ENCODE results near the gene DPEP2NB.
"Not testable (repeated sequence)": the region's sequence is repeated elsewhere in the genome, so short reads cannot be mapped to it uniquely, and the experiment has no call there.

Gene DPEP2NB

DNA sequence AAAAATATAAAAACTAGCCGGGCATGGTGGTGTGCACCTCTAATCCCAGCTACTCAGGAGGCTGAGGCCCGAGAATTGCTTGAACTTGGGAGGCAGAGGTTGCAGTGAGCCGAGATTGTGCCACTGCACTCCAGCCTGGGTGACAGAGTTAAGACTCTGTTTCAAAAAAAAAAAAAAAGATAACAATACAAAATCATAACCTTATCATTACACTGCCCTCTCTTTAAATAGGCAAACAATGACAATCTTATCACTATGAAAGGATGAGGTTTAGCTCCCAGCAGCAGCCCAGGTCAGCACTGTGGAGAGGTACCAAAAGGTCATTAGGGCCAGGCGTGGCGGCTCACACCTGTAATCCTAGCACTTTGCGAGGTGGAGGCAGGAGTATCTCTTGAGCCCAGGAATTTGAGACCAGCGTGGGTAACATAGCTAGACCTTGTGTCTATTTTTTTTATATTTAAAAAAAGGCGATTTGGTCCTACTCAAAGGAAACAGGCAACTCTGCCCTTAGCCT is 3.5 kb upstream of the DPEP2NB start:
- DNase-seq (ENCODE audit: low read depth), result no peak
- TF ChIP-seq, protein P1, sequence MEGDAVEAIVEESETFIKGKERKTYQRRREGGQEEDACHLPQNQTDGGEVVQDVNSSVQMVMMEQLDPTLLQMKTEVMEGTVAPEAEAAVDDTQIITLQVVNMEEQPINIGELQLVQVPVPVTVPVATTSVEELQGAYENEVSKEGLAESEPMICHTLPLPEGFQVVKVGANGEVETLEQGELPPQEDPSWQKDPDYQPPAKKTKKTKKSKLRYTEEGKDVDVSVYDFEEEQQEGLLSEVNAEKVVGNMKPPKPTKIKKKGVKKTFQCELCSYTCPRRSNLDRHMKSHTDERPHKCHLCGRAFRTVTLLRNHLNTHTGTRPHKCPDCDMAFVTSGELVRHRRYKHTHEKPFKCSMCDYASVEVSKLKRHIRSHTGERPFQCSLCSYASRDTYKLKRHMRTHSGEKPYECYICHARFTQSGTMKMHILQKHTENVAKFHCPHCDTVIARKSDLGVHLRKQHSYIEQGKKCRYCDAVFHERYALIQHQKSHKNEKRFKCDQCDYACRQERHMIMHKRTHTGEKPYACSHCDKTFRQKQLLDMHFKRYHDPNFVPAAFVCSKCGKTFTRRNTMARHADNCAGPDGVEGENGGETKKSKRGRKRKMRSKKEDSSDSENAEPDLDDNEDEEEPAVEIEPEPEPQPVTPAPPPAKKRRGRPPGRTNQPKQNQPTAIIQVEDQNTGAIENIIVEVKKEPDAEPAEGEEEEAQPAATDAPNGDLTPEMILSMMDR (IDR thresholded peaks at IDR 0.05; ENCODE audit: insufficient read depth, low read depth, low read length, missing control alignments), result no peak
- H3K4me3 ChIP-seq (ENCODE audit: low read depth, low read length), result no peak overlapping the region

DNA sequence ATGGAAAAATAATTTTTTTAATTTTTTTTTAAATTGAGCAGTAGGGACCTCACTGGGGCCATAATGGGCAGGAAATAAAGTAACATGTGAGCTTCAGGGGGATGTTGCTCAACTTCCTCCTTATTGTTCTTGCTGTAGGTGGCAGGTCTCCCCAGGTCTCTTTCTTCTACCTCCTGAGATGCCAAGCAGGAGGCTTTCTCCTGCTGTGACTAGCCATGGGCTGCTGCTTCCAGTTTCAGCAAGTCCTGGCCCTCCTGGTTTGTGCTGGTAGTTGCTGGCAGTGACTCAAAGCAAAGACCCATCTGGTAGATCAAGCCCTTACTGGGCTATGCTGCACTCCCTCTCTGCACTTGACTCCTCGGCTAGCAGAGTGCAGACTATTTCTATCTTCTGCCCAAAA is 2.3 kb downstream of the DPEP2NB start:
- no peak for DNase-seq (ENCODE audit: low read depth)
- TF ChIP-seq, protein P1 (IDR thresholded peaks at IDR 0.05; ENCODE audit: insufficient read depth, low read depth, low read length, missing control alignments), result no peak
- H3K4me3 ChIP-seq (ENCODE audit: low read depth, low read length), result no peak overlapping the region

DNA sequence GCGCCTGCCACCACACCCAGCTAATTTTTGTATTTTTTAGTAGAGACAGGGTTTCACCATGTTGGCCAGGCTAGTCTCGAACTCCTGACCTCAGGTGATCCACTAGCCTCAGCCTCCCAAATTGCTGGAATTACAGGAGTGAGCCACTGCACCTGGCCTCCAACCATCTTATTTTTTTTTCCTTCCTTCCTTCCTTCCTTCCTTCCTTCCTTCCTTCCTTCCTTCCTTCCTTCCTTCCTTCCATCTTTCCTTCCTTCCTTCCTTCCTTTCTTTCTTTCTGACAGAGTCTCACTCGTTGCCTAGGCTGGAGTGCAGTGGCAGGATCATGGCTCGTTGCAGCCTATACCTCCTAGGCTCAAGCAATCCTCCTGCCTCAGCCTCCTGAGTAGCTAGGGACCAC is 5.8 kb downstream of the DPEP2NB start:
- not testable (repeated sequence) for DNase-seq (ENCODE audit: low read depth); H3K4me3 ChIP-seq (ENCODE audit: low read depth, low read length)

DNA sequence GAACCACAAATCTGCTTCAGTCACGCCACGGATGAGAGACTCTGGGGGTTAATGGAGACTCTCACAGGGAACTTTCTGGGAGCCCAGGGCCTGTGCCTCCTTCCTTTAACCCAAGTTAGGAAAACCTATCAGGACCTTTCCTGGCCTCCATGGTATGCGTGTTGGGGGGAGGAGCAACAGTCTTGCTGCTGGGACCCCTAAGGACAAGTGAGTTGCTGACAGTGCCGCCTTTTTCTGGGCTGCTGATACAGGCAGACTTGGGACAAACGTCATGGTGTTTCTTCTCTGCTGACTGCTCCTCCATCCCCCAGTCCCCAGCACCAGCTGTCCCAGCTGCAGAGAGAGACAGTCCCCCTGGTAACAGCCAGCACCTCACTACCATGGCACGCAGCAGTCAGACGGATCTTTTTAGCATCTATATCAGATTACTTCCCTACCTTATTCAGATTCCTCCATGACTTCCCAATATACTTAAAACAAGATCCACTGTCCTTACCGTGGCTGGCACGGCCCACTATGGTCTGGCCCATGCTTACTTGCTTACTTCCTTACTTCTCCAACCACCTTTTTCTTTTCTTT is 6.5 kb downstream of the DPEP2NB start:
- TF ChIP-seq, protein P1 (IDR thresholded peaks at IDR 0.05; ENCODE audit: insufficient read depth, low read depth, low read length, missing control alignments), result no peak
- no peak overlapping the region for H3K4me3 ChIP-seq (ENCODE audit: low read depth, low read length)
- no peak for DNase-seq (ENCODE audit: low read depth)

DNA sequence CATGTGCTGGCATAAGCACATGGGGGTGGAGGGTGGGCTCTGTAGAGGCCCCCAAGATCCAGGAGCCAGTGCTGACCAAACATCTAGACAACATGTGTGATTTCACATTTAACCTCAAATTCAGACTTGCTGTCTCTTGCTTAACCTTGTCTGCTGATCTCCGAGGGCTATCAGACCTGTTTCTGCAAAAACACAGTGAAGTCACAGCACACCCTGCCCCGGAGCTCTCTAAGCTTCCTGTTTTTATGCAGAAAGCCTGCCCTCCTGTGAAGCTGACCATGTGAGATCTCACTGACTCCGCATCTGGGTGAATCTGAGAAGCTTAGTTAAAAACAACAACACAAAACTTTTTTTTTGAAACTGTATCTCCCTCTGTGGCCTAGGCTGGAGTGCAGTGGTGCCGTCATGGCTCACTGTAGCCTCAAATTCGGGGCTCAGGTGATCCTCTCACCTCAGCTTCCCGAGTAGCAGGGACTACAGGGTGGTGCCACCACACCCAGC is 9.9 kb downstream of the DPEP2NB start:
- TF ChIP-seq, protein P1 (IDR thresholded peaks at IDR 0.05; ENCODE audit: insufficient read depth, low read depth, low read length, missing control alignments), result no peak
- peak; percentile 75 for DNase-seq (ENCODE audit: low read depth)
- H3K4me3 ChIP-seq (ENCODE audit: low read depth, low read length), result no peak overlapping the region

DNA sequence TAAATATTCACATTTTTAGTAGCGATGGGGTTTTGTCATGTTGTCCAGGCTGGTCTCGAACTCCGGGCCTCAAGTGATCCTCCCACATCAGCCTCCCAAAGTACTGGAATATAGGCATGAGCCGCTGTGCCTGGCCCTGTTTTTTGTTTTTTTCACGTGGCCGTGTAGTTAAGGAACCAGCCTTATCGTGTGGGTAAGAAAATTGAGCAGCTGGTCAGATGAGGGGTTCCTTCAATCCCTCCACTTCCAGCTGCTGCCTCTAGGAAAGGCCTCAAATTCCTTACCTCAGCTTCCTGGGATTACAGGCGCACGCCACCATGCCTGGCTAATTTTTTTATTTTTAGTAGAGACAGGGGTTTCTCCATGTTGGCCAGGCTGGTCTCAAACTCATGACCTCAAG is 10.5 kb downstream of the DPEP2NB start:
- no peak overlapping the region for H3K4me3 ChIP-seq (ENCODE audit: low read depth, low read length)
- TF ChIP-seq, protein P1 (IDR thresholded peaks at IDR 0.05; ENCODE audit: insufficient read depth, low read depth, low read length, missing control alignments), result no peak
- no peak for DNase-seq (ENCODE audit: low read depth)

DNA sequence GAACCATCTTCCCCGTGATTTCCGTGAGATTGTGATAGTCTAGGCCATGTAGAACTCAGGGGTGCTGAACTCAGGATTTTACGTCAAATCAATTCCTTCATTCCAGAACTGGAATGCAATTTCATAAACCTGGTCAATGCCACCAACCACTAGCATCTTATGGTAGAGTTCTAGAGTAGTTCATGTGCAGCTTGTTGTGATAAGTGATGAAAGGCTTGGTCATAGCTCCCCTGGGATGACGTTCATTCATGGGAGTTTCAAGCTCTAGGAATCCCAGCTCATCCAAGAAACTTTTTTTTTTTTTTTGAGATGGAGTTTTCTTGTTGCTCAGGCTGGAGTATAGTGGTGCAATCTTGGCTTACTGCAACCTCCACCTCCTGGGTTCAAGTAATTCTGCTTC is 12.7 kb downstream of the DPEP2NB start:
- DNase-seq (ENCODE audit: low read depth), result no peak
- TF ChIP-seq, protein P1 (IDR thresholded peaks at IDR 0.05; ENCODE audit: insufficient read depth, low read depth, low read length, missing control alignments), result no peak
- no peak overlapping the region for H3K4me3 ChIP-seq (ENCODE audit: low read depth, low read length)

All from GM12865 (cell line).